GM18498 (cell line): Measurements from ENCODE around the gene NCAN.
"Not testable (repeated sequence)": the region's sequence is repeated elsewhere in the genome, so short reads cannot be mapped to it uniquely, and the experiment has no call there.

Experiments used
- ATAC-seq: cut with Tn5 transposase; IDR thresholded peaks from one replicate; pipeline ENCODE4 v1.9.1; 2021; ENCODE audit warnings: mild to moderate bottlenecking, moderate library complexity; ENCODE audit not compliant: unreplicated experiment

NCAN gene

DNA sequence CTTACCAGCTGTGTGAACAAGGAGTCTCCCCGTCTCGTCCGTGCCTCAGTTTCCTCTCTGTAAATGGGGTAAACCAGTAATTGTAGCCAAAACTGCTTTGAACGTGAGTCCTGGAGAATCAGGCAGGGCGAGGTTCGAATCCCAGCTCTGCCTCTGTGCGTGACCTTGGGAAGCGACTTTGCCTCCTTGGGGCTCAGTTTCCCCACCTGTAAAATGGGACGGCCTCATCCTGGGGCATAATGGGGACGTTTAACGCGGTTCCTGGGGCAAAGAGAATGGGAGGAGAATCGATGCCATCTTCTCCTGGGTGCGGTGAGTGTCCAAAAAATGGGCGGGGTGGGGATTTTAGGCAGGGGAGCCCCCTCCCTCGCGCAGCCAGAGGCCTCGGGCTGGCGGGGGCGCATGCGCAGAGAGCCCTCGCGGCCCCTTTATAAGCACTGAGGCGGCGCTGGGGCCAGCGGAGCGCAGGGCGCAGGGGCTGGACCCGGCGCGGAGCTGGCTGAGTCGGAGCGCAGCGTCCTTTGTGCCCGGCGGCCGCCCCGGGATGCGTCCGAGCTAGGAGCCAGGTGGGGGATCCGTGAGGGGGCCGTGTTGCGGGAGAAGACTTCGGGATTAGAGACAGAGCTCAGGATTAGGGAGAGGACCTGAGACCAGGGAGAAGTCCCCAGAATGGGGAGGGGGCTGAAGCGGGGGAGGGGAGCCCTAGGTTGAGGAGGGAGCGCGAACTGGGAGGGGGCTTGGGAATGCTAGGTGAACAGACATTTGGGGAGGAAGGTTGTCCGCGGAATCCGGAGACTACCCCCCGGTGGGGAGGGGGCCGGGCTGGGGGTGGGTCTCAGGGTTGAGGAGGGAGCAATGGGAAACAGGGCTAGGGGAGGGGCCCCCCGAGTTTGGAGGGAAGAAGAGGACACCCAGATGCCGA, at the start of gene NCAN:
NCAN (plus strand) TSS at position 460 of the 922 bp plus-strand sequence. CDS start 4,996 bp downstream, outside the sequence.
- no peak for ATAC-seq

DNA sequence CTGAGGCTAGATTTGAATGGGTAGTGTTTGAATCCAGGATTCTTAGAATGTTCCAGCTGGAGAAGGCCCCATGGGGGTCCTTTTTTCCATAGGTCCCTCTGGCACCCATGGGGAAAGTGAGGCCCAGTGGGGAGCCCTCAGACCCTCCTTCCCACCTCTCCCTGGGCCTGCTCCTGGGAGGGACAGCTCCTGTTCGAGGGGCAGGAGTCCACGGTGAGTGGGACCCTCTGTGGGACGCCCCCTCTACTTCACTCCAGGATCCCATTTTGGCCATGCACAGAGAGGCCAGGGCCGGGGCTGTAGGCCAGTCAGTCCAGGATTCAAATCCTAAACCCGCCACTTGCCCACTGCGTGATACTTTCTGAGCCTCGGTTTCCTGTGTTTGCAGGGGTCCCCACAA, 49.3 kb upstream of the NCAN start:
- no peak for ATAC-seq

DNA sequence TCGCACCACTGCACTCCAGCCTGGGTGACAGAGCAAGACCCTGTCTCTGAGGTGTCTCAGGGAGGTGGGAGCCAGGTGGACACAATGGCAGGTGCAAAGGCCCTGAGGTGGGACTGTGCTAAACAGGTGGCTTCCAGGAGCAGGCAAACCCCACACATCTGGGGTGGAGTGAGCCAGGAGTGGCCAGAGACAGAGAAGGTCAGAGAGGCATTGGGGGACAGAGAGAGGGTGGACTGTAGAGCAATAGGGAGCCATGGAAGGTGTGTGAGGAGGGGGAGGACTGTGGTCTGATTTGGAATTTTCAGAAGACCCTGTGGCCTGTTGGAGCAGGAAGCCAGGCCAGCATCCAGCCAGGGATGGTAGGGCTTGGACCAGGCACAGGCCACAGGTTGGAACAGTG, 46.4 kb upstream of the NCAN start:
- ATAC-seq: no peak

DNA sequence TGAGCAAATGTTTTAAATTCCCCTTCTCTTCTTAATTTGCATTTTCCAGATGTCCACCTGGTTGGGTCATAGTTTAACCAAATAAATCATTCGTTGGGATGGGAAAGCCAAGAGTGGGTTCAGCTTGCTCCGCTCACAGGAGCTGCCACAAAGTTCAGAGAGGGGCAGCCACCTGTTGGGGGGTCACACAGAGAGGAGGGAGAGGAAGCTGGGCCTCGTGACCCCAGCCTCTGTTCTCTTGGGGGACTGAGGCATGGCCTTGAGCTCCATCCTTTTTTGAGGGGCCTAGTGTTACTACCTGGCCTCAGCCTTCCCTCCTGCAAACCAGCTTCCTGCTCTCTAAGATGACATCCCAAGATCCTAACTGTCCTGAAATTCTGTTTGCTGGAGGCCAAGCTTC, 44.1 kb upstream of the NCAN start:
- no peak for ATAC-seq

DNA sequence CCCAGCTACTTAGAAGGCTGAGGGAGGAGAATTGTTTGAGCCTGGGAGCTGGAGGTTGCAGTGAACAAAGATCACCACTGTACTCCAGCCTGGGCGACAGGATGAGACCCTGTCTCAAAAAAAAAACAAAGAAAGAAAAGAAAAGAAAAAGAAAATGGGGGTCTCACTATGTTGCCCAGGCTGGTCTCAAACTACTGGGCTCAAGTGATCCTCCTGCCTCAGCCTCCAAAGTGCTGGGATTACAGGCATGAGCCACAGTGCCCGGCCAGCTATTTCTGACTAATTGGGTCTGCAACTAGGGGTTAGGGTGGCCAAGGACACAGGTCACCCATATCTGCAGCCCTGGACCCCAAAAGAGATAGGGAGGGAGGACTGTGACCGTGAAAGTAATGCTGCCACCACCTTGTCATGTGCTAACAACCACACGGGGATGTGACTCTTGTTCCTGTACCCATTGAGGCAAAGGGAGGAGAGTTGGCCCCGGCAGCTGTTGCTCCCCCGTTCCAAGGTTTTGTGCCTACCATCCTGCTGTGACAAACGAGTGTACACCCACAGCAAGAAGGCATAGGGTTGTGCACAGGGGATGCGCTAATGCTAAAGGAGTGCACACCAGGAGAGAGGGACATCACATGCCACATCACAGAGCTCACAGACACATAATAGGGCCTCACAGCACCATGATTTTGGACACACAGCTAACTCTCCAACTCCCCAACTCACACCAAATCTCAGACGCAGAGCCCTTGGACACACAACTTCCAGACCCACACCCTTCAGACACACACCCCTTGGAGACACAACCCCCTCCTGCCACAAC, 42.3 kb upstream of the NCAN start:
- peak; percentile 11 for ATAC-seq

DNA sequence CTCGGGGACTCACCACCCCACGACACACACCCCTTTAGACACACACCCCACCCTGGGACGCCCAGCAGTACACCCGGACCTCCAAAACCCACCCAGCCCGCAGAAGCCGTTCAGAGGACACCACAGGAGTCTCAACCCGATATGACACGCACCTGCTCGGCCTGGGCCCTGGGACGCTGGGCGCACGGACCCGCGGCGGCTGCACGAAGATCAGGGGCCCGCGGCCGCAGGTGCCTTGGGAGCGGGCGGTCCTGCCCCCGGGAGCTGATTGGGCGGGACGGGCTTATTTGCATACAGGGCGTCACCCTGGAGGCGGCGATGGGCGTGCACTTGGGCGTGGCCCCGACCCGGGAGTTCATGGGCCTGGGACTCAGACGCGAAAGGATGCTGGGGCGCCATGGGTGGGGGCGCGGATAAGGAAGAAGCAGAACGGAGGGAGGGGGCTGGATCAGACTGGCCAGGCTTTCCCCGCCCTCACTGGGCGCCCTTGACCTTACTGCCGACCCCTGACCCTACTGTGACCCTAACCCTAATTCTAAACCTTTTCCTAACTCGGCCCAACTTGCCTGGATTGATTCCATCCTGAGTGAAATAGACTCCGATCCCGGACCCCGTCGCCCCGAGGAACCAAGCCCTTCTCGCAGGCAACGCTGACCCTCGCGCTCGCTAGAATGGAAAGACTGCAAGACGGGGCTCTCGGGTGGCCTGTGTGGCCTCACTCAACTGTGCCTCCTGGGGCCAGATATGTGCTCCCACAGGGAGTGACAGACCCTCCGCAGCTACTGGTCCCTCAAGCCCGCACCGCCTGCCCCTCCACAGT, 41.5 kb upstream of the NCAN start, which contains the start of gene MEF2B:
MEF2B (minus strand) TSS at position 211 of the 820 bp plus-strand sequence. CDS start 19,528 bp downstream, outside the sequence.
- ATAC-seq: peak; percentile 88

DNA sequence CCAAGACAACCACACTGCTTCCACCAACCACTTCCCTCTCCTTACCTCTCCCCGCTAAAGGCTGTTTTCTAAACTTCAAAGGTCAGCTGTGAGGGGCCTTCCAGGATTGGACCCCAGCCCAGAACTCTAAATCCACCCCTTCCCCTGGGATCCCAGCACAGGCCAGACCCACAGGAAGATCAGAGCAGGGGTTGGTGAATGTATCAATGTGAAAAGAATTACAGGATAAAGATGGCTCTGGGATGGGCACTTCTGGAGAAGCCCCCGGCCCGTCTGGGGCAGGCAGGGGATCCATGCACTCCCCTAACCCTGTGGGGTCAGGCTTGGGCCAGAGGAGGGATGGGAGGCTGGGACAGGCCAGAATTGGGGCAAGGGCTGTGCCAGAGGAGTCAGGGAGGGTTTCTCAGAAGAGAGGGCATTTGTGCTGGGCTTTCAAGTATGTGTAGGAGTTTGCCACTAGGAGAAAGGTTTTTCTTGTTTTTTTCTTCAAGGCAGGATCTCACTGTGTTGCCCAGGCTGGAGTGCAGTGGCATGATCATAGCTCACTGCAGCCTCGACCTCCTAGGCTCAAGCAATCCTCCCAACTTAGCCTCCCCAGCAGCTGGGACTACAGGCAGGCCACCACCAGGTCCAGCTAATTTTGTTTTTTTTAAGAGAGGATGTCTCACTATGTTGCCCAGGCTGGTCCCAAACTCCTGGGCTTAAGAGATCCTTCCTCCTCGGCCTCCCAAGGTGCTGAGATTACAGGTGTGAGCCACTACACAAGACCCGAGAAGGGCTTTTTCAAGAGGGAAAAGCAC, 40.7 kb upstream of the NCAN start:
- ATAC-seq: no peak

DNA sequence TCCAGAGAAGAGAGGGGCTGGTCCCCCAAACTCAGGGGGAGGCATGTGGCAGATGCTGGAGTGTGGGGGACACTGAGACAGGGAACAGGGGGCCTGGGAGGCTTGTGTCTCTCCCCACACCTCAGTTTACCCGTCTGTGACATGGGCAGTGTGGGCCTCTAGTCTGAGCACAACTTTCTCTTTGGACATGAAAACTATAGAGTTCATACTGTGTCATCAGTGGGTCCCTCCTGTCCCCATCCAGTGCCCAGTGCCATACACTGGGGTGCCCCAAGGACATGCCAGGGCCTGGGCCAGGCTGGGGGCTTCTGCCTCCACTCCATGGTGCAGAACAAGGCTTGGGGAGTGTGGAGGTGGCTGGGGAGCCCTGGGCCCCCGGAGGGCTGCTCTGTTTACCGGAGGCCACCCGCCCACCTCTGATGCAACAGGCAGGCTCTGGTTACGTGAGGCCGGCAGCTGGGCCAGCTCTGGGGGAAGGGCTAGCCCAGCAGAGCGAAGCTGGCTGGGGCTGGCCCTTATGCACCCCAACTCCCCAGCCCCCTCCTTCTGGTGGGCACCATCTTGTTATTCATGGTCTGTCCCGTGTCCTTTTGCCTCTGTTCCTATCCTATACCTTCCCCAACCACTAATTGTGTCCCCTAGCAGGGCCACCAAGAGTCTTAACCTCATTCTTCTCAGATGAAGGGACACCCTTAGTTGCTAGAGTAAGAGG, 39.8 kb upstream of the NCAN start:
- ATAC-seq: no peak

DNA sequence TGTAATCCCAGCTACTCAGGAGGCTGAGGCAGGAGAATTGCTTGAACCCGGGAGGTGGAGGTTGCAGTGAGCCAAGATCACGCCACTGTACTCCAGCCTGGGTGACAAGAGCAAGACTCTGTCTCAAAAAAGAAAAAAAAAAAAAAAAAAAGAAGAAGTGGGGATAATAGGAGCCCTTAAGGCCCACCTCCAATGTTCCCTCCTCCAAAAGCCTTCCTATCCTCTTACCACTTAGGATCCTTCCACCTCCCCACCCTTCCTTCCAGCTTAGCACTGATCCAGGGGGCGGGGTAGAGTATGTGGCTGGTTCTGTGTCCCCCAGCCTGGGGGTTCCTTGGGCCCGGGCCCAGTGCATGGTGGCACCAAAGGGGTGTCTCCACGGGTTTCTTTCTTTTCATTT, 38.5 kb upstream of the NCAN start:
- ATAC-seq: not testable (repeated sequence)

DNA sequence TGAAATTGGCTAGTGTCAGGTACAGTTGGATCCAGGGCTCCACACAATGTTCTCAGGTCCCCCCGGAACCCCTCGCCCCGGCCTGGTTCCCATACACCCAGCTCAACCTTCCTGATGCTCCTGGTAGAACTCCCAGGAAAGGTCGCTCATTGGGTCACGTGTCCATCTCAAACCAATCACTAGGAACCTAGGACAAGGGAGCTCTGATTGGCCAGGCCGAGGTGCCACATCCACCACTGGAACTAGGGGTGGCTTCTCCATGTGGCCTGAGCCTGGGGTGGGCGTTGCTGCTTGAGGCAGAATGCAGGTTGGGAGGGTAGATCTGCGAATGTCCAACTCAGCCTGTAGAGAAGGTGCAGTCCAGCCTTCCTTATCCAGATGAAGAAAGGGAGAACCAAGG, 34.8 kb upstream of the NCAN start:
- ATAC-seq: no peak

DNA sequence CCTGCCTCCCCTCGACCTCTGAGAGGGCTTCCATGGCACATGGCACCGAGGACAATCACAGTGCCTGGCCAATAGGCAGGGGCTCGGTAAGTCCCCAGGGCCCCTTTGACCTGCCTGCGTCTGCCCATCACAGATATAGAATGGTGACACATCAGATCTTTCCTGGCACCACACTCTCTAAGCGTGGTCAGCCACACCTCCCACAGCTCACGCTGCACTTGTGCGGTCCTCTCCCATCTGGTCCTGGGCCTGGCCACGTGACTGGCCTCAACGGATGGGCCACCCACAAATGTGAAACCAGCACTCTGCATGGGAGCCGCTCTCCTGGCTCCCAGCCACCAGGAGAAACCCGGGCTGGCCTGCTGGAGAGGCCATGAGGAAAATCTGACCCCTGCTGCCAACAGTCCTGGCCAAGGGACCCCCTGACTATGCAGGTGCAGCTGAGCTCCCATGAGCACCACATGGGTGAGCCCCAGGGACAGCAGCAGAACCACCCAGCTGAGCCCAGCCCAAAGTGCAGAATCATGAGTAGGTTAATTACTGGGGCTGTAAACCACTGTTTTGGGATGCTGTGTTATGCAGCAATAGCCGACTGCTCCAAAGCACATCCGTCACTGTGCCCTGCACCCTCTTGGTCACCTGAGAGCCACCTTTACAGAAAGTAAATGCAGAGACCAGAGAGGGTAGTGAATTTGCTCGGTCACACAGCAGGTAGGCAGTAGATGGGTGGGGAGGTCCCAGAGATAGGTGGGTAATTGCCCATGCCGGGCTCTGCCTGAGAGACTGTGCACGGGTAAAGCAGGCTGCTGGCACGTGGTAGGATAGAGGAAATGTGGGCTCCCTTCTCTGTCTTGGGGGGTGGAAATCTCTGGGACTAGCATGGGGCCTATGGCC, 32.0 kb upstream of the NCAN start:
- no peak for ATAC-seq

DNA sequence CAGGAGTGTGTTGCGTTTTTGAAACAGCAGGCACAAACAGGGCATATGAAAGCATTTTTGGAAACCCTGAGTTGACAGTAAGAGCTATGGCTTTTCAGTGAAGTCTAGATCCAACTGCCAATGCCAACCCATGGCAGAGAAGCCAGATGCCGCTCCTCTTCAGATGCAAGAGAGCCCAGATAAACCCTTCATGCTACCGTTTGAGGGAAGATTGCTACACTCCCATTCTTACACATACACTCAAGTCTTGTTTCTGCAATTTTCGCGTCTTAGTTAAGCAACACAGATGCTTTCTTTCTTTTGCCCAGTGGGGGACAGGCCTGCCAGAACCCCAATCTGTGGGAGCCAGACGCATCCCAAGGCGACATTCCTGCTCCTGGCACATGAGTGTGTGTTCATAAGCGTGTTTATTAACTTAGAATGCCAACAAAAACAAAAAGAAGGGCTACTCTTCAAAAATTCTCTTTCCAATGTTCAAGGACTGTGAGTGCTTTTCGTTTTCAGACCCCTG, 30.2 kb upstream of the NCAN start:
- no peak for ATAC-seq

DNA sequence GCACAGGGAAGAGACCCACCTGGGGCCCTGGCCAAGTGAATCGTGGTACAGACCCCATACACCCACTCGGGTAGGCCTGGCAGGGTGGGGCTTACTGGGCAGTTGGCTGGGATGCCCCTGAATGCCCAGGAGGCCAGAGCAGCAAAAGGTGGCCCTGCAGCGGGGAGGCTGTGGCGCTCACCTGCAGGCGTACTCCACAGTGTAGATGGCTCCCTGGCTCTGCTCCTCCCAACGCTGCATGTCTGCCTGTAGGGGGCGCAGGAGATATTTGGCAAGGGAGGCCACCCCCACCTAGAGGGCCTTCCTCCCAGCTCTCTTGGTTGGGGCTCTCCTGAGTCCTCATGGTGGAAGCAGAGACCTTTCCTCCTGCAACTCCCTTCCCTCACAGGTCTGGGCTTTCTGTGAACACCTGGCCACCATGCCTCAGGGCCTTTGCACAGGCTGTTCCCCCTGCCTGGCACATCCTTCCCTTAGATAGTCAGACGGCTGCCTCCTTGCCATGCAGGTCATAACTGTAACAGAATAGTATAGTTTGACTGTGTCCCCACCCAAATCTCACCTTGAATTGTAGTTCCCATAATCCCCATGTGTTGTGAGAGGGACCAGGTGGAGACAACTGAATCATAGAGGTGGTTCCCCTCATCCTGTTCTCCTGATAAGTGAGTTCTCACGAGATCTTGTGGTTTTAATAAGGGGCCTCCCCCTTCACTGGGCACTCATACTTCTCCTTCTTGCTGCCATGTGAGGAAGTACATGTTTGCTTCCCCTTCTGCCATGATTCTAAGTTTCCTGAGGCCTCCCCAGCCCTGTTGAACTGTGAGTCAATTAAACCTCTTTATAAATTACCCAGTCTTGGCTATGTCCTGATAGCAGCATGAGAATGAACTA, 25.7 kb upstream of the NCAN start:
- no peak for ATAC-seq

DNA sequence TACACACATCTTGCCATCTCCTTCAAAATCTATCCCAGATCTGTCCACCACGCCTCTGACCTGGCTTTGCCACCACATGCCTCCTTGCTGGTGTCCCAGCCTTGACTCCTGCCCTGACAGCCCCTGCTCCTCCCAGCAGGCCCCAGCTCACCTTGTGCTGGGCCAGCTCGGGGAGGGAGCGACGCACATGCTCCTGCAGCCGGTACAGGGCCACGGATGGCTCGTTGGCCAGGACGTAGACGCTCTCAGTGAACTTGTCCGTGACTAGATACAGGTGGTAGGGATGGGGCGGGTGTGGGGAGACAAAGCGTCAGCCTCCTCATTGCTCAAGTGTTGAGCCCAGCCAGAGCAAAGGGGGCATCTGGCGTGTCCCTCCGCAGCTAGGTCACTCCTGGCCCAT, 25.0 kb upstream of the NCAN start:
- ATAC-seq: no peak

DNA sequence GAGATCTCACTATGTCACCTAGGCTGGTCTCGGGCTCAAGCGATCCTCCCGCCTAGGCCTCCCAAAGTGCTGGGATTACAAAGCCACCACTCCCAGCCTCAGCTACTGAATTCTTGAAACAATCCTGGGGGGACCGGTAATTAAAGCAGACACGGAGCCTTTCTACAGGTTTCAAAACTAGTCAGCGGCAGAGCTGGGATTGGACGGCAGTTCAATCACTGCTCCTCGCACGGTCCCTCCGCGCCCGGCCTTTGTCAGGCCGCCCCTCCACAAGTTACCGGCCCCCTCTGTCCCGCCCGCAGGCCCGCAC, 20.0 kb upstream of the NCAN start:
- no peak for ATAC-seq

DNA sequence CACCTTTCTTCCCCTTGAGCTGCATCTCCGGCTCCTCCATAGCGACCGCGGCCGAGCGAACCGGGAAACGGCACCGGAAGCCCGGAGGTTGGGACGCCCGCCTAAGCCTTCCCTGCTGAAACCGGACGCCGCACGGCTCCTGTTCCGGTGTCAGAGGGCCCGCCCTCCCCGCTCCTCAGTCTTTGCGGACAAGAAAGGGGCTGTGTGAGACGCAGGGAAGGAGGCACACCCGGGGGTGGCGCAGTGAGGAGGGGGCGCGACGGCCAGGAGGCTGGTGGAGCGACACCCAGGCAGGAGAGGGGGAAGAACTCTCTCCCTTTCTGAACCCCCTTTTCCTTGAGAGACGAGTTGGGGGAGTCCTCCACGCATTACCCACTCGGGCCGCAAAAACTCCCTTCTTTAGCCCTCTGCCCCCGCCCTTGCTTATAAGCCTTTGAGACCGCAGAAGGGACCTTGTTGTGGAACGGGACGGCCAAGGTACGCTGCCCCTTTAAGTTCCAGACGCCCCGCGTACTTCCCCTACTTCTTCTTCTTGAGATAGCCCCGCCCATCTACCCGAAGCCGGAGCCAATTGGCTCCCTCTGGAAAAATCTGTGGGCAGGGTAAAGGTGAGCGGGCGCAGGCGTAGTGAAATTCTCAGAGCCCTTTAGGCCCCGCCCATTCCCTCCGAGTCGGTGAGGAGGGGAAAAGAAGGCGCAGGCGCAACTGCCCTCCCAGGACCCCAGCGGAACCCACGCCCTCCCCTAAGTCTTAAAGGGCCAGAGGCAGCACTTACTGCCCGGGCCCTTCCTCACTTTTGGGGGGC, 19.5 kb upstream of the NCAN start, which contains the start of the genes BORCS8 and RFXANK:
BORCS8 (minus strand) TSS at position 75 of the 805 bp plus-strand sequence; CDS start at position 40, 35 bp downstream.
RFXANK (plus strand) TSS at position 181 of the 805 bp plus-strand sequence. CDS start 1,689 bp downstream, outside the sequence.
- peak; percentile 80 for ATAC-seq
